Effector memory CD4-positive, alpha-beta T cell (primary cell): ENCODE data around the gene MTHFD1L.
"Not testable (repeated sequence)": the region's sequence is repeated elsewhere in the genome, so short reads cannot be mapped to it uniquely, and the experiment has no call there.

ENCODE experiments used
- DNase-seq, 3 donors: peaks; one replicate each; pipeline ENCODE4 v3.0.0-alpha.2; 2020
- H3K27ac ChIP-seq: 2 replicates; pipeline ENCODE4 v1.7.0; 2013; ENCODE audit warnings: mild to moderate bottlenecking, low read length, moderate library complexity; ENCODE audit not compliant: insufficient read depth, poor library complexity, severe bottlenecking
- H3K27me3 ChIP-seq: replicated peaks from 2 replicates; pipeline ENCODE4 v1.7.0; 2013; ENCODE audit warnings: mild to moderate bottlenecking, low read length; ENCODE audit not compliant: insufficient read depth, control insufficient read depth, poor library complexity, severe bottlenecking
- H3K36me3 ChIP-seq: 2 replicates; pipeline ENCODE4 v1.7.0; 2013; ENCODE audit warnings: mild to moderate bottlenecking, low read length, moderate library complexity; ENCODE audit not compliant: control insufficient read depth, insufficient read depth
- H3K4me1 ChIP-seq: 2 replicates; pipeline ENCODE4 v1.7.0; 2013; ENCODE audit warnings: low read length, mild to moderate bottlenecking; ENCODE audit not compliant: control insufficient read depth, insufficient read depth, poor library complexity, severe bottlenecking
- H3K4me3 ChIP-seq: 2 replicates; pipeline ENCODE4 v1.7.0; 2013; ENCODE audit warnings: low read length, low read depth, mild to moderate bottlenecking; ENCODE audit not compliant: insufficient read depth, poor library complexity, severe bottlenecking
- H3K9me3 ChIP-seq: 2 replicates; pipeline ENCODE4 v1.7.0; 2013; ENCODE audit warnings: mild to moderate bottlenecking, low read length, moderate library complexity; ENCODE audit not compliant: control insufficient read depth

The MTHFD1L gene

GRCh38 chr6:150841697-150842096 is 23.8 kb upstream of the MTHFD1L start:
- Histone ChIP-seq H3K4me3 (no peak overlapping the region), H3K27ac (no peak overlapping the region), H3K27me3 (no peaks in the 10 kb centered on the region), H3K9me3 (no peaks in the 10 kb centered on the region), H3K36me3 (no peaks in the 10 kb centered on the region), H3K4me1 (no peaks in the 10 kb centered on the region)
- no peak for DNase-seq

GRCh38 chr6:150844371-150844770 is 21.1 kb upstream of the MTHFD1L start:
- Histone ChIP-seq H3K4me1 (no peaks in the 10 kb centered on the region), H3K9me3 (no peaks in the 10 kb centered on the region), H3K27ac (no peak overlapping the region), H3K4me3 (no peak overlapping the region), H3K27me3 (no peaks in the 10 kb centered on the region), H3K36me3 (no peaks in the 10 kb centered on the region)
- DNase-seq = no peak

GRCh38 chr6:150846641-150847040 is 18.9 kb upstream of the MTHFD1L start:
- H3K27me3 ChIP-seq = no peaks in the 10 kb centered on the region
- no peaks in the 10 kb centered on the region for H3K9me3 ChIP-seq
- no peak for DNase-seq
- no peak overlapping the region for H3K27ac ChIP-seq
- H3K4me1 ChIP-seq = no peaks in the 10 kb centered on the region
- H3K36me3 ChIP-seq = no peaks in the 10 kb centered on the region
- no peak overlapping the region for H3K4me3 ChIP-seq

GRCh38 chr6:150848400-150848799 is 17.1 kb upstream of the MTHFD1L start:
- H3K9me3 ChIP-seq = no peaks in the 10 kb centered on the region
- H3K27me3 ChIP-seq = no peaks in the 10 kb centered on the region
- DNase-seq = no peak
- no peak overlapping the region for H3K4me3 ChIP-seq
- H3K36me3 ChIP-seq = no peaks in the 10 kb centered on the region
- no peak overlapping the region for H3K27ac ChIP-seq
- no peaks in the 10 kb centered on the region for H3K4me1 ChIP-seq

GRCh38 chr6:150854392-150854791 is 11.1 kb upstream of the MTHFD1L start:
- H3K36me3 ChIP-seq, DNase-seq, H3K4me3 ChIP-seq, H3K9me3 ChIP-seq, H3K4me1 ChIP-seq, H3K27ac ChIP-seq, H3K27me3 ChIP-seq: not testable (repeated sequence)

- H3K4me1 ChIP-seq, H3K4me3 ChIP-seq, H3K9me3 ChIP-seq, H3K36me3 ChIP-seq, H3K27me3 ChIP-seq, DNase-seq, H3K27ac ChIP-seq: not testable (repeated sequence)
These were observed 10.3 kb upstream of the MTHFD1L start for GRCh38 chr6:150855171-150855570.

- Histone ChIP-seq H3K27ac (no peak overlapping the region), H3K27me3 (no peaks in the 10 kb centered on the region), H3K4me3 (no peak overlapping the region), H3K4me1 (no peaks in the 10 kb centered on the region), H3K36me3 (no peaks in the 10 kb centered on the region), H3K9me3 (no peaks in the 10 kb centered on the region)
- DNase-seq = no peak
These were observed 8.2 kb upstream of the MTHFD1L start for GRCh38 chr6:150857062-150857944.

- Histone ChIP-seq H3K27ac (no peak overlapping the region), H3K27me3 (no peaks in the 10 kb centered on the region), H3K4me1 (no peaks in the 10 kb centered on the region), H3K4me3 (no peak overlapping the region), H3K9me3 (no peaks in the 10 kb centered on the region), H3K36me3 (no peaks in the 10 kb centered on the region)
- no peak for DNase-seq
These were observed 7.6 kb upstream of the MTHFD1L start for GRCh38 chr6:150857945-150858308.

GRCh38 chr6:150861448-150862168 is 3.9 kb upstream of the MTHFD1L start:
- H3K27me3 ChIP-seq, H3K4me3 ChIP-seq, H3K4me1 ChIP-seq, H3K36me3 ChIP-seq, H3K27ac ChIP-seq, DNase-seq, H3K9me3 ChIP-seq: not testable (repeated sequence)

GRCh38 chr6:150863213-150863928 is 2.1 kb upstream of the MTHFD1L start:
- Histone ChIP-seq H3K36me3 (no peaks in the 10 kb centered on the region), H3K4me3 (no peak overlapping the region), H3K27me3 (no peaks in the 10 kb centered on the region), H3K9me3 (no peaks in the 10 kb centered on the region), H3K4me1 (peaks cover 4% of the 10 kb centered on the region), H3K27ac (no peak overlapping the region)
- DNase-seq = no peak
